HepG2 (cell line): ENCODE results near the gene FNDC3A. TPM values are rescaled to one million over a fixed set of nuclear protein-coding genes. Genes with fewer than 3 reads are reported as not detected.

Experiments
- ATF1 ChIP-seq: IDR thresholded peaks from 2 replicates; pipeline ENCODE4 v1.6.1; 2016; ENCODE audit warnings: mild to moderate bottlenecking, control low read depth
- BRF2 ChIP-seq: sonication (generic); formaldehyde crosslinking; IDR thresholded peaks from 2 replicates; pipeline ENCODE4 v1.8.1; 2022; ENCODE audit warnings: mild to moderate bottlenecking, missing genetic modification reagents
- HNRNPLL ChIP-seq: fragments of 200-400 bp; formaldehyde crosslinking; IDR thresholded peaks from 2 replicates; pipeline ENCODE4 v1.6.1; 2017; ENCODE audit warnings: mild to moderate bottlenecking, low read depth, low read length; ENCODE audit not compliant: poor library complexity, severe bottlenecking
- KLF6 ChIP-seq: IDR thresholded peaks from 2 replicates; pipeline ENCODE4 v1.8.0; 2016; ENCODE audit warnings: missing biosample characterization, missing genetic modification reagents
- MAFK ChIP-seq, 2 experiments: IDR thresholded peaks in 1 of 2; conservative IDR thresholded peaks in 1 of 2; 2 replicates each; pipeline ENCODE4 v1.6.1; 2011; ENCODE audit warnings: improper control_type of control experiment in 2 of 2, low read length in 2 of 2
- MED8 ChIP-seq: sonication (generic); formaldehyde crosslinking; IDR thresholded peaks from 2 replicates; pipeline ENCODE4 v1.8.1; 2023; ENCODE audit warnings: mild to moderate bottlenecking, missing genetic modification reagents; ENCODE audit not compliant: insufficient replicate concordance
- MTA1 ChIP-seq: sonication (generic); formaldehyde crosslinking; IDR thresholded peaks from 2 replicates; pipeline ENCODE4 v1.4.0; 2020; ENCODE audit warnings: missing genetic modification reagents, mild to moderate bottlenecking, borderline replicate concordance
- PHF21A ChIP-seq: sonication (generic); formaldehyde crosslinking; IDR thresholded peaks from 2 replicates; pipeline ENCODE4 v1.5.0; 2020; ENCODE audit warnings: mild to moderate bottlenecking, missing genetic modification reagents
- RFX5 ChIP-seq: IDR thresholded peaks from 2 replicates; pipeline ENCODE4 v1.6.1; 2011; ENCODE audit warnings: low read depth, low read length, improper control_type of control experiment
- SP1 ChIP-seq, 2 experiments: fragments of 450-650 bp in 1 of 2; sonication (generic) in 1 of 2; formaldehyde crosslinking in 1 of 2; IDR thresholded peaks; 2 replicates each; pipeline versions ENCODE4 v1.4.0 to v1.6.1; 2016 to 2020; ENCODE audit warnings: missing genetic modification reagents in 1 of 2
- SRY ChIP-seq: sonication (generic); formaldehyde crosslinking; IDR thresholded peaks from 2 replicates; pipeline ENCODE4 v1.8.0; 2022; ENCODE audit warnings: mild to moderate bottlenecking, missing genetic modification reagents
- TBP ChIP-seq: sonication (generic); formaldehyde crosslinking; IDR thresholded peaks from 2 replicates; pipeline ENCODE4 v1.5.0; 2020; ENCODE audit warnings: missing genetic modification reagents
- TCF7L2 ChIP-seq: IDR thresholded peaks from 2 replicates; pipeline ENCODE4 v1.6.1; 2011; ENCODE audit warnings: mild to moderate bottlenecking, low read depth, low read length, moderate library complexity
- UBTF ChIP-seq: sonication (generic); formaldehyde crosslinking; IDR thresholded peaks from 2 replicates; pipeline ENCODE4 v1.4.0; 2020; ENCODE audit warnings: mild to moderate bottlenecking, missing genetic modification reagents
- ZBTB33 ChIP-seq: sonication (generic); formaldehyde crosslinking; IDR thresholded peaks from 2 replicates; pipeline ENCODE4 v1.4.0; 2020; ENCODE audit warnings: missing genetic modification reagents
- ZNF441 ChIP-seq: sonication (generic); formaldehyde crosslinking; IDR thresholded peaks from 2 replicates; pipeline ENCODE4 v1.7.0; 2021; ENCODE audit warnings: missing genetic modification reagents, borderline replicate concordance
- ZNF574 ChIP-seq: sonication (generic); formaldehyde crosslinking; IDR thresholded peaks from 2 replicates; pipeline ENCODE4 v1.4.0; 2020; ENCODE audit warnings: missing genetic modification reagents
- ZNF709 ChIP-seq: sonication (generic); formaldehyde crosslinking; IDR thresholded peaks from 2 replicates; pipeline ENCODE4 v1.5.0; 2020; ENCODE audit warnings: mild to moderate bottlenecking, missing genetic modification reagents
- ZSCAN22 ChIP-seq: sonication (generic); formaldehyde crosslinking; IDR thresholded peaks from 2 replicates; pipeline ENCODE4 v1.4.0; 2020; ENCODE audit warnings: mild to moderate bottlenecking, missing genetic modification reagents
- polyA plus RNA-seq, 8 experiments: library from polyadenylated mRNA; depleted of rRNA in 3 of 8; stranded (reverse) in 7 of 8; unstranded in 1 of 8; fragments of >200 nt; fragmentation: Illumina TruSeq in 4 of 8; extraction: Trizol in 4 of 8; gene quantifications; 2 replicates each; pipeline versions ENCODE4 v1.2.1 to v1.2.3, GENCODE V29; 2011 to 2016; ENCODE audit warnings: low read depth in 4 of 8, missing spikeins in 1 of 8, mixed read lengths in 1 of 8; ENCODE audit not compliant: insufficient read depth in 1 of 8
- total RNA-seq, 5 experiments: library from RNA; depleted of rRNA; stranded (reverse); fragments of >200 nt; fragmentation: Illumina TruSeq; extraction: Trizol; gene quantifications; 2 replicates each; pipeline ENCODE4 v1.2.3, GENCODE V29; 2016; ENCODE audit warnings: low read depth in 1 of 5

Gene FNDC3A
- total and polyA plus RNA-seq, 2 of the 13 experiments (the other 11 are each of a cell fraction or from before 2014, with no cell fraction given) = 36.7 to 39.3 TPM

GRCh38 chr13:49220036-49220855 is 244.5 kb downstream of the FNDC3A start, which contains the start of gene MLNR (continued):
- TF ChIP-seq RFX5 = no peak
- TF ChIP-seq ZNF709 (CRISPR knock-in tag) = no peak
- TF ChIP-seq SRY (CRISPR knock-in tag) = peak; percentile 76; the same call in 1 of the 2 replicates
- no peak for TF ChIP-seq MED8
- TF ChIP-seq ZSCAN22 (CRISPR knock-in tag) = peak; percentile 29; the same call in 1 of the 2 replicates
- TF ChIP-seq BRF2 (CRISPR knock-in tag) = no peak
- no peak for TF ChIP-seq MAFK (conservative IDR thresholded peaks at IDR 0.05 in 1 of 2, IDR thresholded peaks at IDR 0.05 in 1 of 2; ENCODE audit: low read length in 2 of 2)
- 0 out of 2 replicates have a peak, but pooled peaks have one; percentile 20 for TF ChIP-seq MTA1 (CRISPR knock-in tag)
- no peak for TF ChIP-seq TCF7L2
- peak; percentile 84; the same call in 1 of the 2 replicates for TF ChIP-seq UBTF (CRISPR knock-in tag)
- TF ChIP-seq ZNF574 (CRISPR knock-in tag) = peak; percentile 45
- 0 out of 2 replicates have a peak, but pooled peaks have one; percentile 33 for TF ChIP-seq PHF21A
- TF ChIP-seq HNRNPLL = peak; percentile 92
- no peak for TF ChIP-seq SP1 (IDR thresholded peaks at IDR 0.05)
- no peak; the same call in 1 of the 2 replicates for TF ChIP-seq SP1 (CRISPR knock-in tag; IDR thresholded peaks at IDR 0.05)
- TF ChIP-seq ZBTB33 (CRISPR knock-in tag) = peak; percentile 89
- 0 out of 2 replicates have a peak, but pooled peaks have one; percentile 33 for TF ChIP-seq KLF6 (CRISPR knock-in tag)
- TF ChIP-seq TBP (CRISPR knock-in tag) = no peak
- TF ChIP-seq ATF1 = no peak
- no peak for TF ChIP-seq ZNF441 (CRISPR knock-in tag)
